H9 (cell line): ENCODE results near the gene SCGN. TPM values are rescaled to one million over a fixed set of nuclear protein-coding genes. Genes with fewer than 3 reads are reported as not detected.

Source experiments
- DNase-seq: peaks from one replicate; pipeline ENCODE4 v3.0.0-alpha.2; 2017
- H2AFZ ChIP-seq: one replicate; pipeline ENCODE4 v1.6.1; 2013; ENCODE audit warnings: mild to moderate bottlenecking, low read length, control low read depth, moderate library complexity
- H2AK5ac ChIP-seq: 2 replicates; pipeline ENCODE4 v1.6.1; 2013; ENCODE audit warnings: low read length, control low read depth, mixed read lengths; ENCODE audit not compliant: insufficient read length
- H2BK120ac ChIP-seq: one replicate; pipeline ENCODE4 v1.6.1; 2013; ENCODE audit warnings: low read depth, mild to moderate bottlenecking, low read length, control low read depth, inconsistent platforms; ENCODE audit not compliant: poor library complexity, severe bottlenecking
- H2BK12ac ChIP-seq: 2 replicates; pipeline ENCODE4 v1.6.1; 2013; ENCODE audit warnings: low read length, control low read depth, mixed read lengths, low read depth; ENCODE audit not compliant: insufficient read length
- H2BK15ac ChIP-seq: 2 replicates; pipeline ENCODE4 v1.6.1; 2013; ENCODE audit warnings: low read depth, low read length, control low read depth
- H2BK20ac ChIP-seq: one replicate; pipeline ENCODE4 v1.6.1; 2013; ENCODE audit warnings: low read depth, mild to moderate bottlenecking, low read length, control low read depth, inconsistent platforms; ENCODE audit not compliant: poor library complexity, severe bottlenecking
- H2BK5ac ChIP-seq: 2 replicates; pipeline ENCODE4 v1.6.1; 2013; ENCODE audit warnings: low read length, control low read depth, mixed read lengths; ENCODE audit not compliant: insufficient read length
- H3K14ac ChIP-seq: 2 replicates; pipeline ENCODE4 v1.6.1; 2013; ENCODE audit warnings: low read length, control low read depth; ENCODE audit not compliant: insufficient read depth
- H3K18ac ChIP-seq: 2 replicates; pipeline ENCODE4 v1.6.1; 2013; ENCODE audit warnings: low read depth, mild to moderate bottlenecking, mixed read lengths, low read length, control low read depth; ENCODE audit not compliant: insufficient read length
- H3K23ac ChIP-seq: 2 replicates; pipeline ENCODE4 v1.6.1; 2013; ENCODE audit warnings: low read length, control low read depth, mixed read lengths, low read depth; ENCODE audit not compliant: insufficient read length
- H3K23me2 ChIP-seq: 2 replicates; pipeline ENCODE4 v1.6.1; 2013; ENCODE audit warnings: low read depth, mild to moderate bottlenecking, mixed read lengths, low read length, control low read depth; ENCODE audit not compliant: insufficient read length, poor library complexity, severe bottlenecking
- H3K27ac ChIP-seq: 2 replicates; pipeline ENCODE4 v1.5.1; 2013; ENCODE audit warnings: low read length, control low read depth, mixed read lengths, low read depth; ENCODE audit not compliant: insufficient read length
- H3K27me3 ChIP-seq: 2 replicates; pipeline ENCODE4 v1.6.1; 2013; ENCODE audit warnings: low read length, control low read depth, inconsistent platforms; ENCODE audit not compliant: insufficient read depth
- H3K4ac ChIP-seq: 2 replicates; pipeline ENCODE4 v1.6.1; 2013; ENCODE audit warnings: low read depth, mild to moderate bottlenecking, control low read depth, inconsistent platforms, low read length, moderate library complexity
- H3K4me1 ChIP-seq: 2 replicates; pipeline ENCODE4 v1.6.1; 2013; ENCODE audit warnings: low read length, control low read depth, inconsistent platforms; ENCODE audit not compliant: insufficient read depth
- H3K4me2 ChIP-seq: 2 replicates; pipeline ENCODE4 v1.6.1; 2013; ENCODE audit warnings: low read length, control low read depth, mixed read lengths; ENCODE audit not compliant: insufficient read length, insufficient read depth
- H3K56ac ChIP-seq: 2 replicates; pipeline ENCODE4 v1.6.1; 2013; ENCODE audit warnings: low read depth, mild to moderate bottlenecking, mixed read lengths, low read length, control low read depth; ENCODE audit not compliant: insufficient read length
- H3K79me1 ChIP-seq: 2 replicates; pipeline ENCODE4 v1.6.1; 2013; ENCODE audit warnings: low read depth, mild to moderate bottlenecking, moderate library complexity, low read length, control low read depth, inconsistent platforms; ENCODE audit not compliant: insufficient read depth, poor library complexity, severe bottlenecking
- H3K79me2 ChIP-seq: 2 replicates; pipeline ENCODE4 v1.6.1; 2013; ENCODE audit warnings: low read length, control low read depth, inconsistent platforms; ENCODE audit not compliant: insufficient read depth
- H3K9ac ChIP-seq: 2 replicates; pipeline ENCODE4 v1.6.1; 2013; ENCODE audit warnings: low read length, control low read depth, mixed read lengths; ENCODE audit not compliant: insufficient read length; ENCODE audit errors: extremely low read depth
- H3K9me3 ChIP-seq: one replicate; pipeline ENCODE4 v1.6.1; 2013; ENCODE audit warnings: low read depth, low read length, inconsistent platforms; ENCODE audit not compliant: control insufficient read depth
- H3T11ph ChIP-seq: one replicate; pipeline ENCODE4 v1.6.1; 2013; ENCODE audit warnings: mild to moderate bottlenecking, low read length, control low read depth, inconsistent platforms
- H4K20me1 ChIP-seq: one replicate; pipeline ENCODE4 v1.6.1; 2013; ENCODE audit not compliant: control insufficient read depth, insufficient read length, insufficient read depth
- H4K5ac ChIP-seq: 2 replicates; pipeline ENCODE4 v1.6.1; 2013; ENCODE audit warnings: low read depth, mild to moderate bottlenecking, mixed read lengths, low read length, control low read depth; ENCODE audit not compliant: insufficient read length
- H4K8ac ChIP-seq: replicated peaks from 2 replicates; pipeline ENCODE4 v1.6.1; 2013; ENCODE audit warnings: low read length, control low read depth, mixed read lengths, low read depth; ENCODE audit not compliant: insufficient read length
- H4K91ac ChIP-seq: 2 replicates; pipeline ENCODE4 v1.6.1; 2013; ENCODE audit warnings: low read depth, mild to moderate bottlenecking, moderate library complexity, mixed read lengths, low read length, control low read depth; ENCODE audit not compliant: insufficient read length
- H3K27ac Mint-ChIP-seq, 3 experiments: 2 replicates in 2 of 3; 3 replicates in 1 of 3; pipeline ENCODE4 v1.8.0; 2020 to 2021; ENCODE audit warnings: mixed read lengths in 3 of 3, mild to moderate bottlenecking in 1 of 3, moderate library complexity in 1 of 3
- H3K27me3 Mint-ChIP-seq: 2 replicates; pipeline ENCODE4 v1.8.0; 2021; ENCODE audit warnings: low read depth, mild to moderate bottlenecking, moderate library complexity, mixed read lengths
- H3K36me3 Mint-ChIP-seq, 3 experiments: 2 replicates in 2 of 3; 3 replicates in 1 of 3; pipeline ENCODE4 v1.8.0; 2020 to 2021; ENCODE audit warnings: low read depth in 3 of 3, mixed read lengths in 3 of 3; ENCODE audit not compliant: insufficient read depth in 1 of 3
- H3K4me1 Mint-ChIP-seq, 2 experiments: 2 replicates each; pipeline ENCODE4 v1.8.0; 2020; ENCODE audit warnings: mixed read lengths in 2 of 2
- H3K4me3 Mint-ChIP-seq, 2 experiments: 2 replicates in 1 of 2; 3 replicates in 1 of 2; pipeline ENCODE4 v1.8.0; 2020 to 2021; ENCODE audit warnings: mild to moderate bottlenecking in 2 of 2, mixed read lengths in 2 of 2, moderate library complexity in 1 of 2
- H3K9me3 Mint-ChIP-seq, 2 experiments: 2 replicates in 1 of 2; 3 replicates in 1 of 2; pipeline ENCODE4 v1.8.0; 2020; ENCODE audit warnings: mild to moderate bottlenecking in 2 of 2, mixed read lengths in 2 of 2, moderate library complexity in 1 of 2
- CTCF ChIP-seq: fragments of 200-600 bp; sonication (generic); conservative IDR thresholded peaks from 3 replicates; pipeline ENCODE4 v1.8.0; 2021; ENCODE audit warnings: antibody characterized with exemption, mild to moderate bottlenecking
- WGBS: extraction: QIAGEN DNeasy Blood & Tissue Kit; methylation state at CpG from one replicate; pipeline ENCODE4 v1.1.7; 2013; ENCODE audit warnings: missing lambda C conversion rate, low lambda C conversion rate, mixed read lengths; ENCODE audit not compliant: insufficient read length; ENCODE audit errors: extremely low coverage; 5-methylcytosine and 5-hydroxymethylcytosine counted together
- total RNA-seq: library from RNA; stranded (reverse); gene quantifications from 2 replicates; pipeline ENCODE4 v1.2.1, GENCODE V29; 2021

The SCGN gene
- total RNA-seq, 1 experiment from 2014 or later = not detected

GRCh38 chr6:25614052-25614451 is 38.0 kb upstream of the SCGN start:
- Histone ChIP-seq H2AK5ac (no peak overlapping the region), H3K4me1 (no peaks in the 10 kb centered on the region), H3K4me2 (no peak overlapping the region), H2AFZ (no peak overlapping the region), H4K20me1 (no peaks in the 10 kb centered on the region), H2BK15ac (no peak overlapping the region), H3K23me2 (no peaks in the 10 kb centered on the region), H4K91ac (no peak overlapping the region), H4K8ac (no peak overlapping the region), H2BK12ac (no peak overlapping the region), H4K5ac (no peak overlapping the region), H3K27ac (no peak overlapping the region), H3T11ph (no peak overlapping the region), H2BK20ac (no peak overlapping the region), H3K79me2 (no peaks in the 10 kb centered on the region), H3K14ac (no peak overlapping the region), H3K27me3 (no peaks in the 10 kb centered on the region), H3K9ac (no peak overlapping the region), H3K18ac (no peak overlapping the region), H2BK120ac (no peak overlapping the region), H2BK5ac (no peak overlapping the region), H3K56ac (no peak overlapping the region), H3K9me3 (no peaks in the 10 kb centered on the region), H3K23ac (no peak overlapping the region), H3K79me1 (no peaks in the 10 kb centered on the region), H3K4ac (no peak overlapping the region)
- Mint-ChIP-seq H3K4me3 (no peak overlapping the region), H3K27me3 (no peaks in the 10 kb centered on the region), H3K36me3 (peaks cover 0 to 12% (median 7%) of the 10 kb centered on the region in 3 experiments; a peak in 2 of 7 replicates), H3K4me1 (no peaks in the 10 kb centered on the region), H3K27ac (no peak overlapping the region; a peak in 1 of 7 replicates), H3K9me3 (no peaks in the 10 kb centered on the region)
- DNase-seq = no peak
- TF ChIP-seq CTCF = no peak
- WGBS = no CpG with 5 or more reads among the region's 4 CpGs
